Cardiac fibroblast (primary cell): ENCODE data around the gene NRIP1.
"Not testable (repeated sequence)": the region's sequence is repeated elsewhere in the genome, so short reads cannot be mapped to it uniquely, and the experiment has no call there.

ENCODE experiments used
- DNase-seq, 2 donors: peaks; one replicate each; pipeline versions ENCODE4 v3.0.0 to v3.0.0-alpha.2; 2010; ENCODE audit warnings: low read depth in 2 of 2
- H3K4me3 ChIP-seq, 2 donors: replicated peaks in 1 of 2; 1 replicate in 1 of 2; 2 replicates in 1 of 2; pipeline ENCODE4 v1.5.1; 2011; ENCODE audit warnings: low read depth in 2 of 2, low read length in 2 of 2, mild to moderate bottlenecking in 2 of 2, moderate library complexity in 1 of 2
- CTCF ChIP-seq: IDR thresholded peaks from one replicate; pipeline ENCODE4 v1.5.1; 2011; ENCODE audit warnings: low read depth, mild to moderate bottlenecking, low read length, inconsistent platforms

Gene NRIP1

GRCh38 chr21:15034126-15034853 lies 30.5 kb downstream of the NRIP1 start:
- no peak for TF ChIP-seq CTCF
- DNase-seq: peak; percentile 53 to 55
- no peak overlapping the region for H3K4me3 ChIP-seq

- no peak overlapping the region for H3K4me3 ChIP-seq
- DNase-seq: peak in 1 of 2 donors; percentile 83
- no peak for TF ChIP-seq CTCF
These were observed 32.9 kb downstream of the NRIP1 start for GRCh38 chr21:15031790-15032357.

- not testable (repeated sequence) for H3K4me3 ChIP-seq, DNase-seq
These were observed 33.4 kb downstream of the NRIP1 start for GRCh38 chr21:15031362-15031761.

- H3K4me3 ChIP-seq: not testable (repeated sequence)
- DNase-seq: peak in 1 of 2 donors; percentile 62
These were observed 33.9 kb downstream of the NRIP1 start for GRCh38 chr21:15030861-15031260.

GRCh38 chr21:15029077-15029476 lies 35.7 kb downstream of the NRIP1 start:
- DNase-seq: no peak
- no peak for TF ChIP-seq CTCF
- no peak overlapping the region for H3K4me3 ChIP-seq

- TF ChIP-seq CTCF: no peak
- DNase-seq: no peak
- no peak overlapping the region for H3K4me3 ChIP-seq
These were observed 36.6 kb downstream of the NRIP1 start for GRCh38 chr21:15028186-15028585.

- TF ChIP-seq CTCF: no peak
- no peak for DNase-seq
- no peak overlapping the region for H3K4me3 ChIP-seq
These were observed 37.7 kb downstream of the NRIP1 start for GRCh38 chr21:15027056-15027455.

- DNase-seq: no peak
- TF ChIP-seq CTCF: no peak
- H3K4me3 ChIP-seq: no peak overlapping the region
These were observed 38.4 kb downstream of the NRIP1 start for GRCh38 chr21:15026370-15026769.
